8988T (cell line): ENCODE data around the gene ARFGEF3.
"Not testable (repeated sequence)": the region's sequence is repeated elsewhere in the genome, so short reads cannot be mapped to it uniquely, and the experiment has no call there.

Experiments
- DNase-seq: peaks from one replicate; pipeline ENCODE4 v3.0.0; 2011

Gene ARFGEF3

DNA sequence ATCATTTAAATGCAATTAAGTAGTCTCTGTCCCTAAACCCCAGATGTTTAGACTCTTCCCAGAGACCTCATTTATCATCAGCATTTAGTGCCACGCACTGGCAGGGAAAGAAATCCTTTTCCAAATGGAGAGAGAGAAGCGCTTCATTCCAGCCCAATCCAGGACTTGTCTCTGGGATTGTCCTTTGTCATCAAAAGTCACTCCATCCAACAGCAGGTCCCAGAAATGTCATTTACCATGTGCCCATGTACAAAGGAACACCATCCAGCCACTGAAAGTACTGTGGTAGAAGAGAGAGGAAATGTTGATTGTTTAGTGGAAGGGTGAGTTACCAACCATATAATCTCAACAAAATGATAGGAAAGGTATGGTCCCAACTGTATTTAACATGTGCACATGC, 149.1 kb downstream of the ARFGEF3 start:
- no peak for DNase-seq

DNA sequence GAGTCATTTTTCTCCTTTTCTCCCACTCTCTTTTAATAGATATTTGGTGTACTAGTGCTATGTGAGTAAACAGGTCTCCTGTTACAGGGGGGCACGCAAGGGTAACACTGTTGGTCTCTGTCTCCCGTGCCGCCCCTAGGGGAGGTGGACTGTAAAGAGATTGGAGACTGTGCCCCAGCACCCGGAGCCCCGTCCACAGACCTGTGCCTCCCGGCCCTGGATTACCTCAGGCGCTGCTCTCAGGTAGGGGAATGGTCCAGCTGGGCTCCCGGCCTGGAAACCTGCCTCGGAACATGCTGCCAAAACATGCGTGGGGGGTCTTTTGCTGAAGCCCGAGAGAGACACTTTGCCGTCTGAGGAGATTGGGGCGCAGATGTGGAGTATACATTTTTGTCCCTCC, 149.5 kb downstream of the ARFGEF3 start:
- DNase-seq, result no peak

DNA sequence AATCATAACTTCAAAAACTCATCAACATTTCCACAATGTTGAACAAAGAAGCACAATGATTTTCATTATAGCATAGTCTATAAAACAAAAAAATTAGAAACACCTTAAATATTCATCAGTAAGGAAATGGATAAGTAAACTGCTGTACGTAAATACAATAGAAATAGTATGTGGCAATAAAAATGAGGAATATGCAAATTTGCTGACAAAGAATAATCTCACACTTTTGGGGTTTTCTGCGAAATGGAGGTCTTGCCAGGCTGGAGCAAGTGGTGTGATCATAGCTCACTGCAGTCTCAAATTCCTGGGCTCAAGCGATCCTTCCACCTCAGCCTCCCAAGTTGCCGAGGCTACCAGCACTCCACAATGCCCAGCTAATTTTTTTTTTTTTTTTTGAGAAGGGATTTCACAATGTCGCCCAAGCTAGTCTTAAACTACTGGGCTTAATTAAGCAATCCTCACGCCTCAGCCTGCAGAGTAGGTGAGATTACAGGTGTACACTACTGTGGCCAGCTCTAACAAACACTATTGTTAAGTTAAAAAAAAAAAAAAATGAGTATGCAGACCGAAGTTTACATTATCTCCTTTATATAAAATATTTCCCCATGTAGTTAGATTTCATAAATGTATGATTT, 157.1 kb downstream of the ARFGEF3 start:
- no peak for DNase-seq

DNA sequence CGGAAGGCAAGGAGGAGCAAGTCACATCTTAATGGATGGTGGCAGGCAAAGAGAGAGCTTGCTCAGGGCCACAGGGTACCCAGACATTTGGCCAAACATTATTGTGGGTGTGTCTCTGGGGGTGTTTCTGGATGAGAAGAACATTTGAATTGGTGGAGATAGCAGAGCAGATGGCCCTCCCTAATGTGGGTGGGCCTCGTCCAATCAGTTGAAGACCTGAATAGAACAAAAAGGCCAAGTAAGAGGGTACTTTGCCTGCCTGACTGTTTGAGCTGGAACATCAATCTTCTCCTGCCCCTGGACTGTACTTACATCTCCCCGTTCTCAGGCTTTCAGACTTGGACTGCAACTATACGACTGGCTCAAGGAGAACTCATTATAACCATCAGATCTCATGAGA, 160.2 kb downstream of the ARFGEF3 start:
- DNase-seq, result no peak

DNA sequence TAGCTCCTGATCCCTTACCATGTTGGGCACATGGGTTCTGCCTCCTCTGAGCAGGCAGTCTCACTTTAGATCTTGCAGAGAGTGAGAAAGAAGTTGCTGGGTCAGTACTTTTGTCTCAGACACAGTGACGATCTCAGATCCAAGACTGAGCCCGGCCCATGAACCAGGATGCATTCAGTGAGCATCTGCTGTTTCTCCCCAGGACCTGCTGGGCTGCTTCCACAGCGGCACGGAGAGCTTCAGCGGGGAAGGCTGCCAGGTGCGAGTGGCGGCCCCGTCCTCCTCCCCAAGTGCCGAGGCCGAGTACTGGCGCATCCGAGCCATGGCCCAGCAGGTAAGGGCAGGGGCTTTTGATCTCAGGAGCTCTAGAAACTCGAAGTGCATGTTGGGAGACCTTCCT, 162.1 kb downstream of the ARFGEF3 start:
- no peak for DNase-seq

DNA sequence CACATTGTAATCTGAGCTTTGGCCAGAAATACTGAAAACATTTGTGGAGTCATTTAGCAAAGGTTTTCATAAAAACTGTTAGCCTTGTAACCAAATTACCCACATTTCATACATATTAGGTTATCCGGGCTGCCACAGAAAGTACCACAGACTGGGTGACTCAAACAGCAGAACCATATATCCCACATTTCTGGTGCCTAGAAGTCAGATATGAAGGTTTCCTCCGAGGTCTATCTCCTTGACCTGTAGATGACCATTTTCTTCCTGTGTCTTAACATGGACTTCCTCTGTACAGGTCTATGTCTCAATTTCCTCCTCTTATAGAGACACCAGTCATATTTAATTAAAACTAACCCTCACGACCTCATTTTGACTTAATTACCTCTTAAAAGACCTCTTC, 166.5 kb downstream of the ARFGEF3 start:
- no peak for DNase-seq

DNA sequence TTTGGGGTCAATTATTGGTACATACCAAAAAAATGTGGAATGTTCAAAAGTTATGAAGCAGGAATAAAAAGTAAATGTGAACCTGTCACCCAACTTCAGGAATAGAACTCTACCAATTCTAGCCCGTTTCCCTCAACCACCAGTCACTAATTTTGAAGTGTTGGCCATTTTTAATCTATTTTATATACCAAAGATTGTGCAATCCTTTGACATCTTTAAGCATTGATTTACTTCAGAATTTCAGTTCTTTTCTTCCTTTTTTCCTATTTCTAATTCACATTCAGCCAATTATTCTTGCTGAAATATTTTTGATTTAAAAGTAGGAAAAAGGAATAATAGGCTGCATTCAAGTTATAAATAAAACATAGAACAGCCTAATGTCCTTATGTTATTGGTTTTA, 169.0 kb downstream of the ARFGEF3 start:
- DNase-seq, result no peak

DNA sequence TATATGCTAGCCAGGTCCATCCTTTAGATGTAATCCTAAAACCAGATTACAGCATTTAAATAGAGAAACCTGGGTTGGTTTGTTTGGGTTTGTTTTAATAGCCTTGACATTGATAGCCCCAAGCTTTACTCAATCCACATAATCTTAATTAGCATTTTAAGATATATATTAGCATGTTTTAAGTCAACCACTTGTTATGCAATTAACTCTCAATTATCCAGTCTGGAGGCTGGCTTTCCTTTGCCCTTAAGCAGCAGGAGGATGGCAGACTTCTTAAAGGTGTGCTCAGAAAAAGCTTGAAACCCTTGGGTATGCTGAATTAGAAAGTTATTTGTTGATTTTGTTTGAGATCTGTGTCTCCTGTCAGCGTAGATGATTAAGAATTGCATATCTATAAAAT, 169.7 kb downstream of the ARFGEF3 start:
- no peak for DNase-seq

DNA sequence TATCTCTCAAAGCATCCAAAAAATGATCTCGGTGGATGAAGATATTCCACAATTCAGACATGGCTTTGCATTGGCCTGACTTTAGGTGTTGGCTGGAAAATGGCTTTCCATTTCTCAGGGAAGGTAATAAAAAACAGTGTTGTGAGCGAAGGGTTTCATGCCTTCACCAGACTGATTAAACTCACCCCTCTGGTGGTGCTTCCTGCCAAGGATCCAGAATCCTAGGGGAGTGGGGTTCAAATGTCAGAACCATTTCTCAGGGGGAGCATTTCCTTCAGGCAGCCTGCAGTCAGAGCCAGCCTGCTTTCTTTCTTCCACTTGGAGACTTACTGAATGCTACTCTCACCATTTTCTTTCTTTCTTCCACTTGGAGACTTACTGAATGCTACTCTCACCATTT, 170.2 kb downstream of the ARFGEF3 start:
- no peak for DNase-seq

DNA sequence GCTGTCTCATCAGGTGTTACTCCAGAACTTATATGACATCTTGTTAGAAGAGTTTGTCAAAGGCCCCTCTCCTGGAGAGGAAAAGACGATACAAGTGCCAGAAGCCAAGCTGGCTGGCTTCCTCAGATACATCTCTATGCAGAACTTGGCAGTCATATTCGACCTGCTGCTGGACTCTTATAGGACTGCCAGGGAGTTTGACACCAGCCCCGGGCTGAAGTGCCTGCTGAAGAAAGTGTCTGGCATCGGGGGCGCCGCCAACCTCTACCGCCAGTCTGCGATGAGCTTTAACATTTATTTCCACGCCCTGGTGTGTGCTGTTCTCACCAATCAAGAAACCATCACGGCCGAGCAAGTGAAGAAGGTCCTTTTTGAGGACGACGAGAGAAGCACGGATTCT, 172.3 kb downstream of the ARFGEF3 start:
- DNase-seq, result no peak

DNA sequence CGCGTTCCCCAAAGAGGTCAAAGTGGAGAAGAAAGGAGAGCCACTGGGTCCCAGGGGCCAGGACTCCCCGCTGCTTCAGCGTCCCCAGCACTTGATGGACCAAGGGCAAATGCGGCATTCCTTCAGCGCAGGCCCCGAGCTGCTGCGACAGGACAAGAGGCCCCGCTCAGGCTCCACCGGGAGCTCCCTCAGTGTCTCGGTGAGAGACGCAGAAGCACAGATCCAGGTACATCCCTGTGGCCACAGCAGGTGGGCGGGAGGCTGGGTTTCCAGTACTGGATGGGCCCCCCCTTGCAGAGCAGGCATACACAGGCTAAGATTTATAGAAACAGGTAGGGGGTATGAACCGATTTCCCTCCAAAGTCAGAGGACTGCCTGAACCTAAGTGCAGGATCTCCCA, 173.2 kb downstream of the ARFGEF3 start:
- DNase-seq, result no peak

DNA sequence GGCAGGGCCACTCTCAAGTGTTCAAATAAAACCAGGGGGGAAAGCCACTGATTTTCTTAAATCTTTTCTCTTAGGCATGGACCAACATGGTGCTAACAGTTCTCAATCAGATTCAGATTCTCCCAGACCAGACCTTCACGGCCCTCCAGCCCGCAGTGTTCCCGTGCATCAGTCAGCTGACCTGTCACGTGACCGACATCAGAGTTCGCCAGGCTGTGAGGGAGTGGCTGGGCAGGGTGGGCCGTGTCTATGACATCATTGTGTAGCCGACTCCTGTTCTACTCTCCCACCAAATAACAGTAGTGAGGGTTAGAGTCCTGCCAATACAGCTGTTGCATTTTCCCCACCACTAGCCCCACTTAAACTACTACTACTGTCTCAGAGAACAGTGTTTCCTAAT, 174.5 kb downstream of the ARFGEF3 start:
- DNase-seq, result no peak

DNA sequence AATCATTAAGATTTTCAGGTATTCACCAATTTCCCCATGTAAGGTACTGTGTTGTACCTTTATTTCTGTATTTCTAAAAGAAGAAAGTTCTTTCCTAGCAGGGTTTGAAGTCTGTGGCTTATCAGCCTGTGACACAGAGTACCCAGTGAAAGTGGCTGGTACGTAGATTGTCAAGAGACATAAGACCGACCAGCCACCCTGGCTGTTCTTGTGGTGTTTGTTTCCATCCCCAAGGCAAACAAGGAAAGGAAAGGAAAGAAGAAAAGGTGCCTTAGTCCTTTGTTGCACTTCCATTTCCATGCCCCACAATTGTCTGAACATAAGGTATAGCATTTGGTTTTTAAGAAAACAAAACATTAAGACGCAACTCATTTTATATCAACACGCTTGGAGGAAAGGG, 175.3 kb downstream of the ARFGEF3 start:
- DNase-seq, result no peak

DNA sequence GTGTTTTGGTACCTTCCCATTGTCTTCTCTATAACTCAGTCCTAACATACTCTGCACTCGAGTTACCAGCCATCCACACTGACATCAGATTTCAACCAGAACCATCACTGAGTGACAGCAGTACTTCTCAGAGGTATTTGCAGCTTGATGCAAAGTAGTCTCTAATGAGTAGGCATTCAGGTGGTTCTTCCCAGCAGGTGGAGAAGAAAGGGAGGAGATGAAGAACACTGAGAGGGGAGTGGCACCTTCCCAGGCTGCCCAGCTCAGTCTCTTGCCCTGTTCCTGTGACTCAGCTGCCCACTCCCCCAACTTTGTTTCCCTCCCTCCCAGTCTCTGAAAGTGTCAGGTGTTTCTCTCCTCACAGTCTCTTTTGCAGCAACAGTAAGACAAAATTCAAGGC, 177.3 kb downstream of the ARFGEF3 start:
- DNase-seq, result no peak

DNA sequence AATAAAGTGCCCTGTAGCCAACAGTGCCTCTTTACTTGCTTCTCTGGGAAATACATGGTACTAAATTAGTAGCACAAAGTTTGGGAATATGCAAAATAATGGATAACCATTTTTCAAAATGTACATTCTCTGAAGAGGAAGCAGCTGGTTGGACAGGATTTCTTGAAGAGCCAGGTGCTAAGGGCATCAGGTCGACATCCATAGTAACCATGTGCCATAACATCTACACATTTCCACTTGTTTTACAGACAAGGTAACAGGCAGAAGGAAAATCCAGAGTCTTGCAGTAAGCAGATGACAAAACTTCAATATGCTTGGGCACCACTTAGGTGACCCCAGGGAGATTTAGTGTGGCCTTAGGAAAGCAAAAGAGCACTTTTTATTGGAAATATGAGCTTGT, 179.4 kb downstream of the ARFGEF3 start:
- DNase-seq, result no peak

DNA sequence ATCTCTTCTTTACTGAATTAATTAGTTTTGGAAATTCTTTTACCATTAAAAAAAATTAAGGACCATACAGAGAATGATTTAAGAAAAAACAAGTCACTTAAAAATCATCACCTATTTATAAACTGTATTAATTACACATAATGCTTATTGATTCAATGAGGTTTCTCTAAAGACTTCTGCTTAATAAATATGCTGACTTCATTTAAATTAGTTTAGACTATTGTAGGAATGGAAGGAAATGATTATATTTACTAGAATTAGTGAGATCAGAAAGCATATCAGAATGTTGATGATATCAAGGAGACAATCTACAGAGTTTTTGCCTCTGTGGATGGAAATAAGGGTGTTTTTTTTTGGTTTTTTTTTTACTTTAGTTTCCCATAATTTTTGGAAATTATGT, 181.4 kb downstream of the ARFGEF3 start:
- no peak for DNase-seq

DNA sequence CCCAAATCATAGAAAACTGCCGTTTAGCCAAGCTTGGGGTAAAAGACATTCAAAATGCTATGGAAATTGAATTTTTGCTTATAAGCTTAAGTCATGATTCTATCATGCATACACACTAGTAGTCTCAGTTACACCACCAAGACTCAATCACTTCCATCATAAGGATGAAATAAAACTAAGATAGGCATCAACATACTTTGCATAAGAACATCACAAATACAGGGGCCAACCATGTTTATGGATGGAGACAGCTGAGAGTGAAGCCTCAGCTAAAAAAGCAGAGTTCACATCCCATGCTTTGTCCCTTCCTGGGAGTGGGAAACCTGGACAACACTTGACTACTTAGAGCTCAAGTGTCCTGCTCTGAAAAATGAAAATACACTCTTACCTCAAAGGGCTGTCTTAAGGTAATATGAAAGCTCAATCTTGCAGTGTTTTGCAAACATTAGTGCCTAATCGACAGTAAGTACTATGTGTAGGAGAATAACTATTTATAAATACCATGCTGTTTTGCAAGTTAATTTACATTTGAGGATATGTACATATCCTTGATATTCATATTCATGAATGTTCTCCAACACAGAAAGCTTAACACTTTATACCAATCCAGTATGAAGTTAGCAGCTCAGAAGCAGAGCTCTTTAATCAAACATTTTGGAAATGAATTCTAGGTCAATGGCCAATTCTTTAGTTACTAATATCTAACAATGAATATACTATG, 184.0 kb downstream of the ARFGEF3 start:
- no peak for DNase-seq

DNA sequence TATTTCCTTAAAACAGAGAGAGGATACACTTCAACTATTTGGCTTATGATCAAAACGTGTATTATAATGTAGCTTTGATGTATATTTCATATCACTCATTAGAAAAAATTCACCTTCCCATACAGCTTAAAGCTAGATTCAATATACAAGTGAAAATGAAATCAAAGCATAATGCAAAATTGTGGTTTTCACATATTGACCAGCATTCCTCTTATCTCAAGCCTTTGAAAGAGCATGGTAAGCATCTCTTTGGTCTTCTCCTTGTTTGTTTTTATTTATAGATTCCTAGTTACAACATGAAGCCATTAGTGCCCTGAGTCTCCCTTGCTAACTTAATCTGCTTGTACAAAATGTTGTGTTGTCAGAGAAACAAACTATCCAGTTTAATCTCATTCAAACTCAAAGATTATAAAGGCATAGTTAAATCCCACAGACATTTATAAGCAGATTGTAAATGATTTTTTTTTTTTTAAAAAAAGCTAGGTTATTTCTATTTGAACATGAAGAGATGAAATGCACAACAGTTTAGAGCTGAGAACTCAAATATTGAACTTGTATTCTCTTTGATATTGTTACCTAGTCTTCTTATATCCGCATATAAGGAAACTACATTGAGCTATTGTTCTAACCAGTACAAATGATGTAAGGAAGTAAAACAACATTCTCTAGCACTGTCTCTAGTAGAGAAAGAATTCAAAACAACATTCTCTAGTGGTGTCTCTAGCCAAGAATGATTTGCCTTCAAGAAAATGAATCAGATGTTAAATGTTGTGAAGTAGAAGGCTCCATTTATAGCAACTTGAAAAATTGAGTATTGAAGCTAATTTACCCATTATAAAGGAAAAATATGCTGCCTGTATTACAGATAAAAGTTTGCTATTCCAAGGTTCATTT, 184.8 kb downstream of the ARFGEF3 start:
- no peak for DNase-seq

DNA sequence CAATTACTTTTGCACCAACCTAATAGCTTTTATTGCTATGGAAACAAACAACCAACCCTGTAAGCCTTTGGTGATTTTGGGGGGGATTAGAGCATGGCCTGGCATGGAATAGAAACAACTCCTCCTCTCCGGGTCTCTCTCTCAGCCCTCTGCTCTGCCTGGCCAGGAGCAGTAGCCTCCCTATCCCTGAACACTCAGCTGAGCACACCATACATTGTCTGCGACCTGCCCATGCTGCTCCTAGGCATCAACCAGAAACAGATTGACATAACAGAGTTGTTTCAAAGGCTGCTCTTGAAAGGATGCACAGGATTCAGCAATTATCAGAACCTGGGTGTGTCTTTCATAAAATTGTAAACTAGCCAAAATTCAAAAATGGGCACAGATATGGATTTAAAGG, 186.1 kb downstream of the ARFGEF3 start:
- no peak for DNase-seq

DNA sequence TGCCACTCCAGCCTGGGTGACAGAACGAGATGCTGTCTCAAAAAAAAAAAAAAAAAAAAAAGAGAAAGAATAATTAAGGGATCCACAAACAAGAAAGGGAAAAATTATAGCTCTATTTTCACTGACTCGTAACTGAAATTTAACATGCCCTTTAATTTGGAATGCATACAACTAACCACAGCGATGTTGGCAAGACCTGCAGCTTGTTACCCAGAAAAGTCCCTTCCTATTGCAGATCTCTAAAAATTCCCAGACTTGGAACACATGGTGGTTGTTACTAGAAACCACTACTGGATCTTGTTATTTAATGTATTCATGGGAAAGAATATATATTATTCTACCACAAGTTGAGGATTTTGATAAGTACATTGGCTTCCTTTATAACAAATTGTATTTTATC, 188.2 kb downstream of the ARFGEF3 start:
- DNase-seq, result no peak

DNA sequence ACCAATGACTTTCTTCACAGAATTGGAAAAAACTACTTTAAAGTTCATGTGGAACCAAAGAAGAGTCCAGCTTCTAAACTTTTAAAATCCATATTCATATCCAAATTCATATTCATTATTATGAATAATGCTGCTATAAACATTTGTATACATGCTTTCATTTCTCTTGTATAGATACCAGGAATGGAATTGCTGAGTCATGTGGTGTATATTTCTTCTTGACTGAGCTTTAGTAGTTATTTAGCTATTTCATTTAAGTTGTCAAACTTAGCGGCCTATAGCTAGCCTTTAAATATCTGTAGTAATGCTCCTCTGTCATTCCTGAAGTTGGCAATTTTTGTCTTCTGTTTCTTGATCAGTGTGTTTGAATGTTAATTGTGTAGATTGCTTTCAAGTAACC, 196.2 kb downstream of the ARFGEF3 start:
- no peak for DNase-seq

DNA sequence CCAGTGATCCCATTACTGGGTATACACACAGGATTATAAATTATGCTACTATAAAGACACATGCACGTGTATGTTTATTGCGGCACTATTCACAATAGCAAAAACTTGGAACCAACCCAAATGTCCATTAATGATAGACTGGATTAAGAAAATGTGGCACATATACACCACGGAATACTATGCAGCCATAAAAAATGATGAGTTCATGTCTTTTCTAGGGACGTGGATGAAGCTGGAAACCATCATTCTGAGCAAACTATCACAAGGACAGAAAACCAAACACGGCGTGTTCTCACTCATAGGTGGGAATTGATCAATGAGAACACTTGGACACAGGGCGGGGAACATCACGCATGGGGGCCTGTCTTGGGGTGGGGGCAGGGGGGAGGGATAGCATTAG, 206.9 kb downstream of the ARFGEF3 start:
- DNase-seq, result not testable (repeated sequence)

DNA sequence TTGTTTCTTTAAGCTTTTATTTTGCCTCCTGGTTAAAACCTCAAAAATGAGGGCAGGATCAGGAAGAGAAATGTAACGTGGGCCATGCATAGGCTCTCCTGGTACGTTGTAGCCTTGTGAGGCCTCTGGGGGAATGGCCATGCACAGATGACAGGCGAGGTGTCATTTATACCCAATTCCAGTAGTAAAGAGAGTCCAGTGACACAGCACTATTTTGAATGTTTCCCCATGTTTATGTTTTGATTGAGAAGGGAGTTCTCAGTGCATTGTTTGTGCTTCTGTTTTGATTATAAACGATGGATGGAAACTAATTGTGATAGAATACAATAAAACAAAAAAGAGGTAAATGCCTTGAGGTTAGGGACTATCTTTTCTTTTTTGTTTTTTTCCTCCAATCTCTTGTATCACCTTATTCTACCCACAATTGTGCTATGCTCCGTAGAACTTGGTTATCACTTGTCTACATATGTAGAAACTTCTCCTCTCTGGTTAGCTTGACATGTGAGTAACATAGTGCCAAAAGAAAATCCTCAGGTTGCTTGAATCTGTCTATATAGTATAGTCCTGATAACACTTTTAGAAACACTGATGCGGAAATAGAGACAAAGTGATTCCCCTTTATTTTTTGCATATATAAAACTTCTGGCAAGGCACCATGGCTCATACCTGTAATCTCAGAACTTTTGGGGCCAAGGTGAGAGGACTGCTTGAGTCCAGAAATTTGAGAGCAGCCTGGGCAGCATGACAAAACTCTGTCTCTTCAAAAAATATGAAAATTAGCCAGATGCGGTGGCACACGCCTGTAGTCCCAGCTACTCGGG, 209.1 kb downstream of the ARFGEF3 start:
- DNase-seq, result no peak

DNA sequence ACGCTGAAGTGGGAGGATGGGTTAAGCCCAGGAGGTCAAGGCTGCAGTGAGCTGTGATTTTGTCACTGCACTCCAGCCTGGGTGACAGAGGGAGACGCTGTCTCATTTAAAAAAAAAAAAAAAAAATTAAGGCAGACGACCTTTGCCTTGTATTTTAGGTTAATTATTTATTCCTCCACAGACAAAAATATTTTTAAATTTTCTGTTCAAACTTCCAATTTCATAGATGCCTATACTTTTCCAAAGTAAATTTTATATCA, 209.6 kb downstream of the ARFGEF3 start:
- no peak for DNase-seq
